ENCODE results near the gene TTC28. TPM values are rescaled to one million over a fixed set of nuclear protein-coding genes. Genes with fewer than 3 reads are reported as not detected.
"Not testable (repeated sequence)": the region's sequence is repeated elsewhere in the genome, so short reads cannot be mapped to it uniquely, and the experiment has no call there.

TTC28 gene
- total RNA-seq, 1 experiment from 2014 or later: 0.12 TPM

DNA sequence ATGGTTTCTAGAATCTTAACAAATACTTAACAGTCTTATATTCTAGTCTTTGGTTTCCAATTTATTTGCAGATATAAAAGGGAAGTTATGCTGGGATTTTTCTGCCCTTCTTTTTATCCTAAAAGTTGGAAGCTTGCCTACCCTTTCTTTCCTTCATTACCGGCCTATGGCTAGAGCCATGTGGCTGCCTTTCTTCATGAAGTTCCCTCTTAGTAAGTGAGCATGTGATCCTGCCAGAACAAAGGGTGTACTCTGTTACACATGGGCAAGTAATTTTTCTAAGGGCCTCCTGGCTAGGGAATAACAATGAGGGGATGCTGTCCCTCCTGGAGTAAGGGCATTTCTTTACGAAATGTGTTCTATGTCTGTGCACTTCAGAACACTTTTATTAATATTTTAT is 508.5 kb downstream of the TTC28 start:
- H3K9ac ChIP-seq (ENCODE audit: low read length): no peak overlapping the region
- H3K4me1 ChIP-seq (ENCODE audit: control insufficient read depth in 1 of 2, insufficient read depth in 2 of 2, low read length in 2 of 2): no peaks in the 10 kb centered on the region
- TF ChIP-seq SIN3A (IDR thresholded peaks at IDR 0.05; ENCODE audit: low read depth) (no peak), POLR2AphosphoS5 (IDR thresholded peaks at IDR 0.05; ENCODE audit: low read depth, low read length) (no peak), JUND (IDR thresholded peaks at IDR 0.05) (no peak), ZNF274 (IDR thresholded peaks at IDR 0.05; ENCODE audit: low read depth, low read length) (no peak), EZH2phosphoT487 (IDR thresholded peaks at IDR 0.05; ENCODE audit: borderline replicate concordance) (no peak)
- TF ChIP-seq, protein P1, sequence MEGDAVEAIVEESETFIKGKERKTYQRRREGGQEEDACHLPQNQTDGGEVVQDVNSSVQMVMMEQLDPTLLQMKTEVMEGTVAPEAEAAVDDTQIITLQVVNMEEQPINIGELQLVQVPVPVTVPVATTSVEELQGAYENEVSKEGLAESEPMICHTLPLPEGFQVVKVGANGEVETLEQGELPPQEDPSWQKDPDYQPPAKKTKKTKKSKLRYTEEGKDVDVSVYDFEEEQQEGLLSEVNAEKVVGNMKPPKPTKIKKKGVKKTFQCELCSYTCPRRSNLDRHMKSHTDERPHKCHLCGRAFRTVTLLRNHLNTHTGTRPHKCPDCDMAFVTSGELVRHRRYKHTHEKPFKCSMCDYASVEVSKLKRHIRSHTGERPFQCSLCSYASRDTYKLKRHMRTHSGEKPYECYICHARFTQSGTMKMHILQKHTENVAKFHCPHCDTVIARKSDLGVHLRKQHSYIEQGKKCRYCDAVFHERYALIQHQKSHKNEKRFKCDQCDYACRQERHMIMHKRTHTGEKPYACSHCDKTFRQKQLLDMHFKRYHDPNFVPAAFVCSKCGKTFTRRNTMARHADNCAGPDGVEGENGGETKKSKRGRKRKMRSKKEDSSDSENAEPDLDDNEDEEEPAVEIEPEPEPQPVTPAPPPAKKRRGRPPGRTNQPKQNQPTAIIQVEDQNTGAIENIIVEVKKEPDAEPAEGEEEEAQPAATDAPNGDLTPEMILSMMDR (IDR thresholded peaks at IDR 0.05 in 2 of 3, conservative IDR thresholded peaks at IDR 0.05 in 1 of 3; ENCODE audit: borderline replicate concordance in 1 of 3, insufficient read depth in 1 of 3, low read depth in 2 of 3, low read length in 2 of 3): no peak
- TF ChIP-seq, protein P2, sequence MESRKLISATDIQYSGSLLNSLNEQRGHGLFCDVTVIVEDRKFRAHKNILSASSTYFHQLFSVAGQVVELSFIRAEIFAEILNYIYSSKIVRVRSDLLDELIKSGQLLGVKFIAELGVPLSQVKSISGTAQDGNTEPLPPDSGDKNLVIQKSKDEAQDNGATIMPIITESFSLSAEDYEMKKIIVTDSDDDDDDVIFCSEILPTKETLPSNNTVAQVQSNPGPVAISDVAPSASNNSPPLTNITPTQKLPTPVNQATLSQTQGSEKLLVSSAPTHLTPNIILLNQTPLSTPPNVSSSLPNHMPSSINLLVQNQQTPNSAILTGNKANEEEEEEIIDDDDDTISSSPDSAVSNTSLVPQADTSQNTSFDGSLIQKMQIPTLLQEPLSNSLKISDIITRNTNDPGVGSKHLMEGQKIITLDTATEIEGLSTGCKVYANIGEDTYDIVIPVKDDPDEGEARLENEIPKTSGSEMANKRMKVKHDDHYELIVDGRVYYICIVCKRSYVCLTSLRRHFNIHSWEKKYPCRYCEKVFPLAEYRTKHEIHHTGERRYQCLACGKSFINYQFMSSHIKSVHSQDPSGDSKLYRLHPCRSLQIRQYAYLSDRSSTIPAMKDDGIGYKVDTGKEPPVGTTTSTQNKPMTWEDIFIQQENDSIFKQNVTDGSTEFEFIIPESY (IDR thresholded peaks at IDR 0.05; ENCODE audit: extremely low read depth, insufficient replicate concordance, low read length): no peak
- intact Hi-C loops (cut with micrococcal nuclease): no loop called here
- H3K36me3 ChIP-seq (ENCODE audit: control insufficient read depth in 1 of 2, insufficient read depth in 2 of 2, low read length in 2 of 2): no peaks in the 10 kb centered on the region
- no TSS peak for BruUV-seq (replicated peaks)
- ATAC-seq (no peak), DNase-seq (ENCODE audit: low read depth, low spot score) (no peak)
- no peak overlapping the region for H3K4me2 ChIP-seq (ENCODE audit: low read length)
- no peaks in the 10 kb centered on the region for H3K79me2 ChIP-seq (ENCODE audit: insufficient read depth, low read length)
- CTCF ChIA-PET: no interaction called here
- H3K27ac ChIP-seq (ENCODE audit: low read depth, low read length): no peak overlapping the region
- H3K9me3 ChIP-seq (ENCODE audit: control insufficient read depth in 1 of 2, insufficient read depth in 1 of 2, low read depth in 1 of 2, low read length in 2 of 2): no peaks in the 10 kb centered on the region
- RAD21 ChIA-PET (ENCODE audit: low non-redundant PET in 1 of 2, low total read pairs in 2 of 2, uncharacterized antibody in 2 of 2, unreplicated experiment in 2 of 2): no interaction called here
- H3K9me2 ChIP-seq (ENCODE audit: insufficient read depth): no peaks in the 10 kb centered on the region
- no peaks in the 10 kb centered on the region for H4K20me1 ChIP-seq (ENCODE audit: insufficient read depth)
- POLR2A ChIA-PET: no interaction called here
- no peak overlapping the region for H3K4me3 ChIP-seq (replicated peaks in 1 of 2; ENCODE audit: low read depth in 1 of 2, low read length in 2 of 2)
- H3K27me3 ChIP-seq (ENCODE audit: insufficient read depth, low read length): peaks cover 40% of the 10 kb centered on the region
- no peak overlapping the region for H2AFZ ChIP-seq (ENCODE audit: low read depth, low read length, poor library complexity, severe bottlenecking)

DNA sequence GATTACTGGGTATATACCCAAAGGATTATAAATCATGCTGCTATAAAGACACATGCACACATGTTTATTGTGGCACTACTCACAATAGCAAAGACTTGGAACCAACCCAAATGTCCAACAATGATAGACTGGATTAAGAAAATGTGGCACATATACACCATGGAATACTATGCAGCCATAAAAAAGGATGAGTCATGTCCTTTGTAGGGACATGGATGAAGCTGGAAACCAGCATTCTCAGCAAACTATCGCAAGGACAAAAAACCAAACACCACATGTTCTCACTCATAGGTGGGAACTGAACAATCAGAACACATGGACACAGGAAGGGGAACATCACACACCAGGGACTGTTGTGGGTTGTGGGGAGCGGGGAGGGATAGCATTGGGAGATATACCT is 510.3 kb downstream of the TTC28 start:
- POLR2A ChIA-PET; H3K79me2 ChIP-seq (ENCODE audit: insufficient read depth, low read length); H3K4me3 ChIP-seq (replicated peaks in 1 of 2; ENCODE audit: low read depth in 1 of 2, low read length in 2 of 2); H3K4me2 ChIP-seq (ENCODE audit: low read length); H3K36me3 ChIP-seq (ENCODE audit: control insufficient read depth in 1 of 2, insufficient read depth in 2 of 2, low read length in 2 of 2); H2AFZ ChIP-seq (ENCODE audit: low read depth, low read length, poor library complexity, severe bottlenecking); H3K9me2 ChIP-seq (ENCODE audit: insufficient read depth); BruUV-seq (replicated peaks); H4K20me1 ChIP-seq (ENCODE audit: insufficient read depth); H3K9me3 ChIP-seq (ENCODE audit: control insufficient read depth in 1 of 2, insufficient read depth in 1 of 2, low read depth in 1 of 2, low read length in 2 of 2); RAD21 ChIA-PET (ENCODE audit: low non-redundant PET in 1 of 2, low total read pairs in 2 of 2, uncharacterized antibody in 2 of 2, unreplicated experiment in 2 of 2); intact Hi-C loops (cut with micrococcal nuclease); ATAC-seq; H3K4me1 ChIP-seq (ENCODE audit: control insufficient read depth in 1 of 2, insufficient read depth in 2 of 2, low read length in 2 of 2); H3K27ac ChIP-seq (ENCODE audit: low read depth, low read length); H3K9ac ChIP-seq (ENCODE audit: low read length); DNase-seq (ENCODE audit: low read depth, low spot score); CTCF ChIA-PET: not testable (repeated sequence)
- H3K27me3 ChIP-seq (ENCODE audit: insufficient read depth, low read length): peaks cover 30% of the 10 kb centered on the region
